HG03103 (cell line): ENCODE data around the gene PDE4B.

Experiments used
- ATAC-seq: cut with Tn5 transposase; IDR thresholded peaks from one replicate; pipeline ENCODE4 v1.9.1; 2021; ENCODE audit warnings: low read depth; ENCODE audit not compliant: unreplicated experiment

The PDE4B gene

GRCh38 chr1:66168948-66169671, 376.4 kb downstream of the PDE4B start:
- ATAC-seq = no peak

- no peak for ATAC-seq
Measured at GRCh38 chr1:66172272-66172671, 379.6 kb downstream of the PDE4B start.

GRCh38 chr1:66175098-66175497, 382.4 kb downstream of the PDE4B start:
- no peak for ATAC-seq

GRCh38 chr1:66175581-66175980, 382.9 kb downstream of the PDE4B start:
- no peak for ATAC-seq

GRCh38 chr1:66176012-66176715, 383.5 kb downstream of the PDE4B start:
- no peak for ATAC-seq

- ATAC-seq = no peak
Measured at GRCh38 chr1:66176832-66177231, 384.1 kb downstream of the PDE4B start.

- no peak for ATAC-seq
Measured at GRCh38 chr1:66177510-66177909, 384.8 kb downstream of the PDE4B start.

- ATAC-seq = no peak
Measured at GRCh38 chr1:66182026-66182425, 389.3 kb downstream of the PDE4B start.

- no peak for ATAC-seq
Measured at GRCh38 chr1:66182551-66183178, 390.0 kb downstream of the PDE4B start.

GRCh38 chr1:66183400-66183799, 390.7 kb downstream of the PDE4B start:
- no peak for ATAC-seq

GRCh38 chr1:66197120-66197519, 404.4 kb downstream of the PDE4B start:
- ATAC-seq = no peak

GRCh38 chr1:66197785-66198184, 405.1 kb downstream of the PDE4B start:
- no peak for ATAC-seq

- no peak for ATAC-seq
Measured at GRCh38 chr1:66206563-66207144, 414.0 kb downstream of the PDE4B start.

GRCh38 chr1:66207484-66207883, 414.8 kb downstream of the PDE4B start:
- ATAC-seq = no peak

GRCh38 chr1:66208632-66209031, 415.9 kb downstream of the PDE4B start:
- no peak for ATAC-seq

GRCh38 chr1:66210635-66211244, 418.0 kb downstream of the PDE4B start:
- ATAC-seq = no peak

GRCh38 chr1:66211521-66211920, 418.8 kb downstream of the PDE4B start:
- ATAC-seq = no peak

- ATAC-seq = no peak
Measured at GRCh38 chr1:66213491-66213890, 420.8 kb downstream of the PDE4B start.

GRCh38 chr1:66214901-66215300, 422.2 kb downstream of the PDE4B start:
- ATAC-seq = peak; percentile 54

- ATAC-seq = no peak
Measured at GRCh38 chr1:66217021-66217420, 424.3 kb downstream of the PDE4B start.

- no peak for ATAC-seq
Measured at GRCh38 chr1:66217561-66217960, 424.9 kb downstream of the PDE4B start.
